Measurements from ENCODE around the gene S1PR3. TPM values are rescaled to one million over a fixed set of nuclear protein-coding genes. Genes with fewer than 3 reads are reported as not detected.

Gene S1PR3
- polyA plus RNA-seq, 1 donor, result 24.6 TPM

DNA sequence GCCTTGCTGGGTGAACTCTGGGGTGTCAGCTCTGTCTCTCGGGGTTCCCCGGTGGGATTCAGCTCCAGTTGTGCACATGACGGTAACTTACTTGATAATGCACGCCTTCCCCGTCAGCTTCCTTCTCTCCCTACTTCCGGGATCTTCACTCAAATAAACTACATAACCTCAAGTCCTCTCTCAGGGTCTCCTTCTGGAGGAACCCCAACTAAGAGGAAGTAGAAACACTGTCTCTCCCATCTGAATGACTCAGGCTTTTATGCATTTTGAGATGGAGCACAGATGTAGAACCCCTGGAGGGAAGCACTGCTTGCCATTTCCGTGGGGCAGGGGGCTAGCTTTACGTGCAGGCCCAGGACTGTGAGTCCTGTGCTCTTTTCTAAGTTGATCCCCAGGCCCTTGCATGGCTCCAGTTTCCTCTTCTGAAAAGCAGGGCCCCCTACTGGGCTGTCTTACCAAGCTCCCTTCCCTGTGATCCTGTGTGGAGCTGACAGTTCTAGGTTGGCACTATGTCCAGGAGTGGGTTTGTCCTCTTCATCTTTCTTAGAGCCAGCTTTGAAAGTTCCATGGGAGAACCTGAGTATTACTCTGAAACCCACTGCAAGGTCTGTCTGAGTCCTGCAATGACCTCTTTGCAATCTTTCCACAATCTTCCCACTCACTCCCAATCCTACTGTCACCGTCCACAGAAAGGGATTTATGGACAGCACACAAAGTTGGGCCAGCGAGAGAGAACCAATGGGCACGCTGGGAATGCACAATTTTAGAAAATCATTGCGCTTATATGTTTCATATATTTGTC, 17.7 kb downstream of the S1PR3 start:
- no peak for DNase-seq (ENCODE audit: low read depth)

DNA sequence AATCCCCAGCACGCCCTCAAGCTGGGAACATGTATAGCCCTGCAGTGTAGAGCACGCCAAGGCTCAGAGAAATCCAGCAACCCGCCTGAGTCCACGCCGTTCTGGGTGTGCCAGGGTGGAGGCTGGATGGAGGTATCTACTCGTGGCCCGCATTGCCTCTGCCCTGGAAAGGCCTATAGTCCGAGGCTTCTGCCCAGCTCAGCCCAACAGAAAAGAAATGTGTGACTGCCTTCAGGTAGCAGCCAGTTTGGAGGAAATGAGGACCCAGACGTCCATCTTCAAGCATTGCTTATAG, 18.2 kb downstream of the S1PR3 start:
- DNase-seq (ENCODE audit: low read depth), result no peak

DNA sequence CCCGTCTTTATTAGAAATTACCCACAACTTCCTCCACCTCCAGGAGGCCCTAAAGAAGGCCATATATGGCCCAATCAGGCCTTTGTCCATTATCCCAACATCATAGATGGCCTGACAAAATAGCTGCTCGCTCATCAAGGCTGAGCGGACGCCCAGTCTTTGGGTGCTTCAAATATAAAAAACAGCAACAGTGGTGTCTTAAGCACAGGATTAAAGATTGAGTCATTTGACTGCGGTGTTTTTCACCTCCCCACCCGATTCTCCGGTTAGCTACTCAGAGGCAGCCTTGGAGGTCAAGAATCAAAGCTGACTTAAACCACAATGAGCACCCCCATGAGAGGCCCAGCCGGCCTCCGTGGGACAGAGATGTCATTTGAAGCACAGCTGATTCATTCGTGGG, 18.8 kb downstream of the S1PR3 start:
- no peak for DNase-seq (ENCODE audit: low read depth)

DNA sequence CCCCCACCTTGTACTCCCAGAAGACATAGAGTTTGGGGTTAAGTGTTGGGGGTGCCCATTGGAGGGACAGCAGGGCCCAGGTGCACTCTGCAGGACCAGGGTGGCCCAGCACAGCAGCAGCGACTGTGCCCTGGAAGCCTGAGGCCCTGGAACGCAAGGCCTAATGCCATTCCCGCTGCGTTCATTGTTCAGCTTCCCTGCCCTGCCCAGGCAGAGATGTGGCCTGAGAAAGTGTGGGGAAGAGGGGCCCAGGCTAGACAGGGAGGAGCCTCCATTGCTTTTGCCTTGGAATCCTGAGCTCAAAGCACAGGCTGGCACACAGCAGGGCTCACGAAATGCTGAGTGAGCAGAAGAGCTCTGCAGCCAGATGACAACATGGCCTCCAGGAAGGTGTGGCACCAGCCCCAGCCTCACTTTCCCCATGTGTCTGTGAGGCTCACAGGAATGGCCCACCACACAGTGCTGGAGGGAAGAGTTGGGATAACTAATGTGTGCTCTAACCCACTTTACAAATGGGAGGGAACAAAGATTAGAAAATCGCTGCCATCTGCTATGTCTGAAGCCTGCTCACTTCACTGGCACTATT, 19.4 kb downstream of the S1PR3 start:
- DNase-seq (ENCODE audit: low read depth), result no peak

DNA sequence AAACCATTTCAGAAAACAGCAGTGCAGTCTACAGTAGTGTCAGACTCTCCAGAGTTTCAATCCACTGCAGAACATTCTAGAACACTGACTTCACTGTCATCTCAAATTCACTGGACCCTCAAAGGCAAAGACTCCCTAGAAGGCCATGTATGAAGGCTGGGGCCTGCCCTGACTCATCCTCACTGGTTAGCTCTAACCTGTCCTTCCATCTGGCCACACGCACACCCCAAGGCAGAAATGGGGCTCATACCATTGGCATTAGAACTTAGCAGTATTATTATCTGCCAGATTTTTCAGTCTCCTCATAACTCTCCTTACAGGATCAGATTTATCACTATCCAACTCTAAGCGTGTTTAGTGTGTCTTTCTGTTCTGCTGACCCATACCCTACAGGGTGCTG, 20.4 kb downstream of the S1PR3 start:
- no peak for DNase-seq (ENCODE audit: low read depth)

DNA sequence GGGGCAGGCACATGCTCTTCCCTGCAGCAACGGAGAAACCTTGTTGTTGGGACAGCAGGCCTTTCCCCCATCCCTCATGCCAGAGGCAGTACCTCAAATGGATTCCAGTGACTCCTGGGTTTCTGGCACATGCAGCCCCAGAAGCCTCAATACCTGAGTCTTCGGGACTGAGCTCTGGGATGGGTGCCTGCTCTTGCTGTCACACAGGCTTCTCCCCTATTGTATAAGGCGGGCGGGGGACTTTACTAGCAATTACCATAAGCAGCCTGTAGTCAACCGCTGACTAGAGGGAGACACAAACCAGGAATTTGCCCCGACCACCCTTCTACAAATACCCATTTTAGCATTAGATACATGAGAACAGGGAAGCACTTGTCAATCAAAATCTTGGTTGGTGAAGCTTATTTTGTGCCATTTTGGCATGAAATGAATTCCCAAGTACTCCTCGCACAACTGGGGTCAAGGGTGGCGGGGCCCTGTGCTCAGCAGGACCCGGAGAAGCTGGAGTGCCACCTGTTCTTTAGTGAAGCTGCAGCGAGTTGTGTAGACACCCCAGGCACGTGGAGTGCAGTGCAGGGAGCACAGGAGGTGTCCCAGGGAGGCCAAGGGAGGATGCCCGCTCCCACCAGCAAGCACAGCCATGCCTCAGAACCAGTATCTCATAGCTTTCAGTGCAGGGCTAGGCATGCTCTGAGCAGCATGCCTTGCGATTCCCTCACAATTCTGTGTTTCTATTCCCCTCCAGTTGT, 21.2 kb downstream of the S1PR3 start:
- no peak for DNase-seq (ENCODE audit: low read depth)

DNA sequence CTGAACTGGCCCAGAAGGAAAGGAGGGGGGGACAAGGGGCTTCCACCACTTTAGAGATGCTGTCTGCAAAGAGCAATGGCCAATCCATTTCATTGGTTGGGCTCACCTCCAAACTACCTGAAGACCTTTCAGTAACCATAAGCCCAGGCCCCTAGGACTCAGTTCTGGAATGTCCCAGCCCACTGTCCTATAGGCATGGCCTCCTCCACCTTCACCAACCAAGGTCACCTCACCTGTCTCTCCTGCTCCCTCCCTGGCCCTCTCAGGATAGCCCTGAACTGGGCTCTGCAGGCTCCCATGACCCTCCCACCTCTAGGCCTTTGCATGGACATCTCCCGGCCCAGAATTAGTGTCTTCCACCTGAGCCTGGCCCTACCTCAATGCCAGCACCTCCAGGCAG, 22.4 kb downstream of the S1PR3 start:
- DNase-seq (ENCODE audit: low read depth), result no peak

DNA sequence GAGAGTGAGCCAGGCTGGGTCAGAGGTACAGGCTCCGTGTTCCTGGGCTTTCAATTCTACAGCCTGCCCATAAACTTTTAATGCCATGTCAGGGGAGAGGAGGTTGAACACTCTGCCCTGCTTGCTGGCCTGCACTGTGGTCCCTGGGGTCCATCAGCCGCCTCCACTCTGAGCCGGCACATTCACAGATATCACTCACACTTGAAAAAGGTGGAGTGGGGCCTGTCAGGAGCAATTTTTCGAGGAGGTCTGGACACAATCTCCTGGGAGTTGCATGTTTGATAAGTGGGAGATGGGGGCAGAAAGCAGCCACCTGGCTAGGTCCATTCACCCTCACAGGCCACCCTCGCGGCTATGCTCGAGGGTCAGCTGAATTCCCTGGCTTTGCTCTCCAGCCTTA, 22.9 kb downstream of the S1PR3 start:
- DNase-seq (ENCODE audit: low read depth), result no peak

DNA sequence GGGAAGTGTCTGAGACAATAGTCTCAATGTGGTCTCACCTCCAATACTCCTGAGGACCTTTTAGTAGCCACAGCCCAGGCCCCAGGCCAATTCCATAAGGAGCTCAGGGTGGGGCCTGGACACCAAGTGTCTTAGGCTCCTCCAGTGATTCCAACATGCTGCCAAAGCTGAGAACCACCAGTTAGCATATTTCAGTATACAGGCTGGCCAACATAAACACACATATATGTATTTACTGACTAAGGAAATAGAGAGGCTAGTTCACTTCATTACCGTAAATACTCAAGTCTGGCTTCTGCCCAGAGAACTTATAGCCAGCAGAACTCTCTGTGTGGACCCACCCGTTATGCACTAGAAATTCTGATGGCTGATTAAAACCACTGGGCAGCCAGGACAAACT, 24.1 kb downstream of the S1PR3 start:
- no peak for DNase-seq (ENCODE audit: low read depth)

DNA sequence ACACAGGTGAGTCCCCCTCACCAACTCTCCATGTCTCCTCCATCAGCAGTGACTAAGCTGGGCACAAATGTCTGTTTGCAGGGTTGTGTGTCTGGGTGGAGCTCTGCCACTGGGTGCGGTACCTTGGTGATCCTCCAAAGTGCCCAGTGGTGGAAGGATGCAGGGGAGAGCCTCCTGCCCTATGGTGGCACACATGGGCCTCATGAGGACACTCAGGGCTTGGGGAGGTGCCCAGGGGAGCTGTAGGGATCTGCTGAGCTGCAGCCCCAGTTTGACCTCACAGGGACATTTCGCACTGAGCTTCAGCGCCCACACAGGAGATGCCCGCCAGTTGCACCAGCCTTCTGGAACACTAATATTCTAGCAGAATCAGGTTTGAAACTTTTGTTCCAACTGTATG, 29.5 kb downstream of the S1PR3 start:
- no peak for DNase-seq (ENCODE audit: low read depth)

DNA sequence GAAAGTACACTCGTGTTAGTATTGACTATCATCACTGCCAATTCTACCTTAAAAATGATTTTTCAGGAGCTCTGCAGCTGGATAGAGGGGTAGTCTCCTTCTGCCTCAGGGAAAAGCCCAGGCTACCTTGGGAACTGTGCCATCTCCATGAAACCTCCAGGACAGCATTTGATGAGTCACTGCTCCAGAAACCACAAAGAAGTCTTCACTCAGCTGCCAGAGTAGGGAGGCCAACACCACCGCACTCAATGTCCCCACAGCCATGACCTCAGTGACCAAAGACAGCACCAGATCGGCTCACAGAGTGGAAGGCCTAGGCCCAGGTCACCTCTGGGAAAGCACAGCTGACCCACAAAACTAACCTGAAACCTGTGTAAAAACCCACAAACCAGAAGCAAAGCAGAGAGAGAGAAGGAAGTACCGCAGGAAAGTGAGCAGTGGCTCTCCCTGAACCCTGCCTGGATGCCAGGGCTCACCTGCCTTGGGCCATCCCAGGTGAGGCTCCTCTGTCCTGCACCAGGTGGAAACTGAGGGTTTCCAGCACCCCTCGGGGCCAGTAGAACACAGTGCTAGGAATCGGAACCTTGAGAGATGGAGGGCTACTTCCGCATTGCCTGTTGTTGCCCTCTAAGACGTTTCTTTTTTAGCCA, 30.0 kb downstream of the S1PR3 start:
- no peak for DNase-seq (ENCODE audit: low read depth)

DNA sequence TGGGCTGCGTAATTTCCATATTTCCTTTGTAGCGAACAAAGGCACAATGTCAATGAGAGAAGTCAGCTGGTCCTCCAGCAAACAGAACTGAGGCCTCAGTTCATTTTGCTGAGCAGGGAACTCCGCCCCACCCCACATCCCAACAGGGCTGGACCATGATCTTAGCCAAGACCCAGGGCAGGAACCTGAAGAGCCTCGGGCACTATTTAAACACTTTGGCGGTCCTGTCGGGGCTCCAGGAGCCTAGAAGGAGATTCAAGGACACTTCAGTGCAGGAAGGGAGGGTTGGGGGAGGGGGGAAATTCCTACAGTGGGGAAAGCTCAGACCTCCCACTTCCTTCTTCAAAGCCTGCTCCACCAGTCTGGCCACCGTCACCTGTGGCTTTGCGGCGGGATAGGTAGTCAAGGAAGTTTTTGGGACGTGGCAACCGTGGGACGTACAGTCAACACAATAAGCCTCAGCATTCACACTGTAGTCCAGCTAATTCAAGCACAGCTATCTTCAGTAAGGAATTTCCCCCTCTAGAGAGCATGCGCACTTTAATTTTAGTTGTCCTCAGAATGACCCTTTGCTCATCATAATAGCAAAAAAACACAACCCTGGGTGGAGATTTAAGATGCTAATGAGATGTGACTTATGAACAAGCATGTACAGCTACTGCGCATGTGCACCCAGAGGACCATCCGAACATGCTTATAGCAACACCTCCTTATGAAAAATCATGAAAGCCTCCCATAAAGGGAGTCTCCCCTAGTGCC, 30.9 kb downstream of the S1PR3 start:
- no peak for DNase-seq (ENCODE audit: low read depth)

DNA sequence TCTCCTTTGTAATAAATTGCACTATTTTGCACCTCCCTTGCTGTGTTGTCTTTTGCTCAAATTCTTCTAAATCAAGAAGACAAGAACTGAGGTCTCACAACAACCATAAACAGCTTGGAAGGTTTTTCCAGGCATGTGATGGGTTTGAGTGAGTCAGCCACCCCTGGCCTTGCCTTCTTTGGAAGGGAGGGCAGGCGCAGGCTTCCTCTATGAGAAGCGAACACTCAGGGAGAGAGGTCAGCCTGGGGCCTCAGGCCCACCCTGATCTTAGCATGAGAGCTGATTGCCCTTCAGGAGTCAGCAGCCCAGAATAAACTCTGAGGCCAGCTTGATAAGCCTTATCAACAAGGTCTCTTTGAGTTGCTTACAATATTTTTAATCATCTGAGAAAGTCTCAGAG, 31.6 kb downstream of the S1PR3 start:
- DNase-seq (ENCODE audit: low read depth), result no peak

DNA sequence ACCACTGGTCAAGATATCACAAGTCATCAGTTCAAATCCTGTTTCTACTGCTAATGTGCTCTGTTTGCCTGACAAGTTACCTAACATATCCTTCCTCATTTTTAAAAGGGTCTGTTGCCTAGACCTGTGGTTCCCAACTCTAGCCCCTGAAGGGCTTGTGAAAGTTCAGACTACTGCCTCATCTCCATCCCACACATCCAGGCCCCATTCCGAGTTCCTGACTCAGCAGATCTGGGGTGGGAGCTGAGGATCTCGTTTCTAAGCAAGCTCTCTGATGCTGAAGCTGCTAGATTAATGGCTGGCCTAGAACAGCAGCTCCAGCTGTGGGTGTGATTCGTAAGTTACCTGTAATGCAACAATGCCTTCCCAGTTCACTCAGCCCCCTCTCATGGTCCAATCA, 32.5 kb downstream of the S1PR3 start:
- DNase-seq (ENCODE audit: low read depth), result no peak

DNA sequence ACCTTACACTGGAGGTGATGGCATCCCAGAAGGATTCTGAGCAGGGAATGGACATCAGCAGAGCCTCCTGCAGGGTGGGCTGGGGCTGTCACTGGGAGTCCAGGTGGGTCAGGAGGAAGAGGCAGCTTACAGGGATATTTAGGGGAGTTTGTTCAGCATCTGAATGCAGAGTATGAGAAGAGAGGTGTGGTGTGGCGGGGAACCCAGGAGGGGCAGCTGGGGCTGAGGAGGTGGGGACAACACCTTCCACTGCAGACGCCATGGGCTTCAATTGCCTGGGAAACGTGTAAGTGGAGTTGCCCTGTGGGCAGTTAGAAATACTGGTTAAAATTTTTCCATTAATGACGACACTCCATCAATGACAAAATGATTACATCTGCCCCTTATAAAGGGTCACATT, 33.5 kb downstream of the S1PR3 start:
- no peak for DNase-seq (ENCODE audit: low read depth)

DNA sequence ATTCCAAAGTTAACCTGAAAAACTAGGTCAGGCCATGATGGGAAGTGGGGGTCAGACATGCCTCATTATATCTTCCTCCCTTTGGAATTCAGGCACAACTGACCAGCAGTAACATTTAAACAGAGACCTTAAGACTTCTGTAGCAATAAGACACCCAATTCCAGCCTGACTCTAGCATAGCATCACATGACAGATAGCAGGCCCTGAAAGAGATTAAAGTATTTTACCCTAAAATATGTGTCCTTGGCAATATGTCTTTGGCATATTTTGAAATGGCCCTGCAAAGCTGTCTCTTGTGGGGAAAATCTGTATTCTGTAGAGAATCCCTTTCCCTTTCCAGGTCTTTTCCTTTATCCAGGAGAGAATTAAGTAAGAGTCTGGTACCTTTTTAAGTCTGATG, 34.3 kb downstream of the S1PR3 start:
- DNase-seq (ENCODE audit: low read depth), result no peak

DNA sequence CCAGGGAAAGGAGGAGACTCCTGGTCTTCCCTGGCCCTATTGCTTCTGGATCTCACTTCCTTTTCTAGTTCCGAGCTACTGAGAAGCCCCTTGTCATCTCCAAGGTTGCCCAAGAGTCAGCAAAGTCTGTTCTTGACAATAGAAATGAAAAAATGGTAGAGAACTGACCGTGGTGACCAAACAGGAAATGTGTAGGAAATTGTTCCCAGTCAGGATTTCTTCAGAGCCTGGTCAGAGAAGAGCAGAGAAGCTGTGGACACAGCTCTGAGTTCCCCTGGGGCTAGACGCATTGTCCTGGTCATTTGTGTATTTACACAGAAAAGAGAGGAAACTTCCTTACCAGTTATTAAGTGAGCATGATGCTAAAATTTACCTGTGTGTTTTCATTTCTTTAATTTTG, 35.6 kb downstream of the S1PR3 start:
- no peak for DNase-seq (ENCODE audit: low read depth)

DNA sequence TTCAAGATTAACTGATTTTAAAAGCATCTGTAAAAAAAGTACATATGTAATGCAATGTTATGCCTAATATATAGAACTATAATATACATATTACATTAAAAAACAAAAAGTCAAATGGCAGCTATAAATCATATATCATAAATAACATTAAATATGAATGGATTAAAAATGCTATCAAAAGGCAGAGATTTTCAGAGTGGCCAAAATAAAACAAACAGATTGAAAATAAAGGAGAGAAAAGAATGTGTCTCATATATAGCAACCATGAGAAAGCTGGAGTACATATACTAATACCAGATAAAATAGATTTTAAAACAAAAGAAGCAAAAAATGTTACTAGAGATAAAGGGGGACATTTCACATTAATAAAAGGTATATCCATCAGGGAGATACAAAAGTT, 38.5 kb downstream of the S1PR3 start:
- DNase-seq (ENCODE audit: low read depth), result no peak

DNA sequence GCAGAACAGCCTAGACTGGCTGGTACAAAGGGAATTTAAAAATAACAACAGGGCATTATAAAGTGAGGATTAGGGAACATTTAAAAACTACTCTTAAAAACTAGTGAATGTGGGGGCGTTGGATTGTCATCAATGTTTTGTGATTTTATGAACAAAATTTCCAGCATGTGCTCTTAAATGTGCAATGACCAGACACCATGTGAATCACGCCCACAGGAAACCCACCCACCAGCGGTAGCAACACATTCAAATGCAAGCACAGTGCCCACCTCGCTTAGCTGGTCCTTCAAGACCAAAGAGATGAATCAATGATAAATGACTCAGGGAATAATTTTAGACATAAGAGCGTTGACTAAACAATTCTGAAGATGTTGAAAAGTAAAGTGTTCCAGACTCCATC, 40.9 kb downstream of the S1PR3 start:
- DNase-seq (ENCODE audit: low read depth), result no peak

DNA sequence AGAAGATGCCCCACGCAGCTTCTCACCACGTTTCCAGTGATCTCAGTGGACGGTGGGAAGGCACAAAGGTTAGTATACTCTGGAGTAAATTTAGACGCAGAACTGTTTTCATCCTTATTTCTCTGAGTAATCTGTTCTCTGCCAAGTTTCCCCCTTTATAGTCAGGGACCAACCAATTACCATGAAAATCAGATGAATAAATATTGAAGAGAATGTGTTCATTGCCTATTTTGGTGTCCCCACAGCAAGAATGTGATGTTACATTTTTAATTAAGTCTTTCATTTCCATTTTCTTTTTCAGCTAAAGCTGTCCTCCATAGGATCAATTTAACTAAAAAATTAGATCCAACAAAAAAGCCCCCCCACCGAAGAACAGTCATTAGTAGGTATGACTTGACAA, 41.4 kb downstream of the S1PR3 start:
- DNase-seq (ENCODE audit: low read depth), result no peak

DNA sequence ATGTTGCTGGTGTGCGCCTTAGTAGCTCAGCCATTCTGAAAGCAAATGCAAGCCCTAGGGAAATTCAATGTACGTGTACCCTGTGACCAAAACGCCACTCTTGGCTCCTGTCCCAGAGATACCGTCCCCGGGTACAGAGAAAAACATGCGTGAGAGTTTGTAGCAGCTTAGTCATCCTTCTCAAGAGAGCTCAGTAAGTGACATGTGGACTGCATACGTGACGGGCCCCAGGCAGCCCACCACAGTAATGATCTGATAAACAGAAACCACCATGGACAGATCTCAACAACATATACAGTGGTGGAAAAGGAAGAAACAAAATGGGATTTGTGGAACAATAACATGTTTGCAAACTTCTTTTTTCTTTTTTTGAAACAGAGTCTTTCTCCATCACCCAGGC, 45.1 kb downstream of the S1PR3 start:
- DNase-seq (ENCODE audit: low read depth), result no peak

DNA sequence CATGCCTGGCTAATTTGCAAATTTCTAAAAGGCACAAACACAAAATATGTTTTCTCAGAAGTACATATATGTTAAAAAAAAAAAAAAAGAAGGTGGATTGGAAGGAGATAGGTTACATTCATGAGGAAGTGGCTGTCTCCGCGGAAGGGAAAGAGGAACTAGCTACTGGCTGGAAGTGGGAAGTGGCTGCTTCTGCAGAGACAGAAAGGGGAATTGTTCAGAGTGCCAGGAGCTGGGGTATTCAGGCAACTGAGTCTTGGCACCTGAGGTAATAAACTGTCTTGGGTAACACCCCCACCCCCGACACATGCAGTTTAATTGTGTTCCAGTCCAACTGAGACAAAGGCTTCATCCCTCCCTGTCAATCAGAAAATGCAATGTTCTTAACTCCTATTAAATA, 45.6 kb downstream of the S1PR3 start:
- no peak for DNase-seq (ENCODE audit: low read depth)

Measured in forelimb muscle (tissue), 1 donor.